HG03571 (cell line): ENCODE results near the gene FAM120AOS.
A peak's percentile ranks its signal among the peaks of the same experiment; 100 is the strongest.

Experiments used
- ATAC-seq: cut with Tn5 transposase; IDR thresholded peaks from one replicate; pipeline ENCODE4 v1.9.1; 2021; ENCODE audit not compliant: unreplicated experiment

FAM120AOS gene

DNA sequence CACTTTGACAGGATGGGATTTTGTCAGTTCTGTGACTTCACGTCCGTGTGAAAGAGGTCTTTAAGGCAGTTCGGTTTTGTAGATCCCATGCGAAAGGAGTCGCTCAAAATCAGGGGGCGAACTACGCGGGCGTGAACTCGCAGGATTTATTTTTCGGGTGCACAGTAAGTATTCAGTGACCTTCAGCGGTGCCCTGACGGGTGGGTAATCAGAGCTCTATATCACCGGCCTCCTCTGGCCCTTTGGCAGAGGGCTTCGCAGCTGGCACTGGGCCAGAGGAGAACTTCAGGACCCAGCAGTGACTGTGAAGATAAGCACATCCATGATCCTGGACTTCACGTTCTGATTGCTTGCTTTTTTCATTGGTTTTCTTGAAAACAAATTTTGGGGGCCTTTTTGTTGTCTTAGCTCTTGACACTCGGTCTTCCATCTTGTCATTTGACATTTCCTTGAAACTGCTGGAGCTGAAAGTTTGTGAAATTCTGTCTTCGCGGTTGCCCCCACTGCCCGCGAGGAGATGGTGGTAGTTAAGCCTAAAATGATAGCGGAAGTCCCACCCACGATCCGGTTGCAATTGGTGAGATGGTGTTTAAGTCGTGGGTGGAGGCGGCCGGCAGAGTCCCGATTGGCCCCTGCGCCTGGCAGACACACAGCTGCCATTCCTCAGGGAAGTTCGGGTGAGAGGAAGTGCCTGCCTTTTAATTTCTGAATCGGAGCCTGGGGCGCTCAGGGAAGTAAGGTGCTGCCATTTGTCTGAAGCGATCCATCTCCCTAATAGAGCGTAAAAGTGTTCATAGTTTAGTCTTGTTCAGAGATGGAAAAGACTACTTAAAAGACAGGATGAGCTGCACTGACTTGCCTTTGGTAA is at the start of gene FAM120AOS:
Gene FAM120AOS, minus strand, starts transcription at position 535 of the 868 bp plus-strand sequence. CDS start 872 bp downstream, outside the sequence.
- ATAC-seq, result peak; percentile 59

DNA sequence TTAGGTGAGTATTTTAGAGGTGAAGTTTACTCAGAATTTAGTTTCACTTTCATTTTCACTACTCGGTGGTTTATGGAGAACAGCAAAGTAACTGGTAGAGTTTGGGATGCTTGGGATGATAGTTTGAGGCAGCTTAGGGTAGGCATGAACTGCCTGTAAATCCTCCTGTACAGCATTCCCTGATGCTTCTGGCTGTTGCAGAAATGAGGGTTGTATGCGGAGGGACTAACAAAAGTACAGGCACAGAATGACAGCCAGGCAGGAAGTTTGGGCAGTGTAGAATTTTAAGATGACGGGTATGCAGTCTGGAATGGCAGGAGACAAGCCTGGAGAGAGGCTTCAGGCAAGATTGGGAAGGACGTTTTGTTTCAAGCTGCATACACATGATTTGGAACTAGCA is 48.0 kb upstream of the FAM120AOS start:
- ATAC-seq, result no peak

DNA sequence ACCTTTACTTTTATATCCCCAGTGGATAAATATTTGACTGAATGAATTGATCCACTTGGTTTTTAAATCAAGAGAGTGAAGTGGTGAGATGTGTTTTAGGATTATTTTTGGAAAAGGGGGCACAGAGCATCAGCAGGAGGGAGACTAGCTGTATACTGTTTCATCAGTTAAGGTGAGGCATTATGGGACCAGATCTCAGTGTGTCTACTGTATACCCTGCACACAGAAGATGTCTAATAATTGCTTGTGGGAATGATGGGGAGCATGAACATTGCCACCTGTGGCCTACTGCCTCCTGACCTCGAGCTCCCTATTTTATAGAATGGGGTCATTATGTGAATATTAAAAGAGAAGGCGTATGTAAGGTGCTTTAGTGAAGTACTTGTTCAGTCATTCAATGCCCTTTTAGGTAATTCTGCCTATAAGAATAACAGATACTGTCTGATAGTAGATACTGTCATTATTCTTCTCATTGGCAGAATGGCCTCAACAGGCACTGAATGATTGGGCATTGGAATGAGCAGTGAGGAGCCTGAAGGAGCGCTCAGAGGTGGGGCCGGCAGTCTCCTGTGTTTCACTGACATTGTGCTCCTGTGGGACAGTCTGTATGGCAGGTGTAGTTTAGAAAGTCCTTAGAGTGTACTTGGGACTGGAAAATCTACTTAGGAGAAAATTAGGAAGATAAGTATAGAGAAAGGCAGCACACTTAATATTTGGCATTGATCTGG is 47.4 kb upstream of the FAM120AOS start:
- ATAC-seq, result no peak

DNA sequence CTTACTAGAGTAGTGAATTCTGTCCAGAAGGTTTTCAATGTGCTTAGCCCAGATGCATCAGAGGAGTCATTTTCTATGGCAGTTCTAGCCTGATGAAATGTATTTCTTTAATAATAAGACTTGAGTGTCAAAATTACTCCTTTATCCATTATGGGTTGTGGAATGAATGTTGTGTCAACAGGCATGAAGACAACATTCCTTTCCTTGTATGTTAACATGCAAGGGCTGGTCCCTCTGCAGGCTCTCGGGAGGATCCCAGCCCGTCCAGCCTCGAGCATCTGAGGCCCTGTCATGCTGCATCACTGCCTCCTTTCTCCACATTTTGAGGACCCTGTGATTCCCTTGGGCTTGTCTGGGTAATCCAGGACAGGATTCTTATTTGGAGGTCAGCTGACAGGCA is 42.9 kb upstream of the FAM120AOS start:
- no peak for ATAC-seq

DNA sequence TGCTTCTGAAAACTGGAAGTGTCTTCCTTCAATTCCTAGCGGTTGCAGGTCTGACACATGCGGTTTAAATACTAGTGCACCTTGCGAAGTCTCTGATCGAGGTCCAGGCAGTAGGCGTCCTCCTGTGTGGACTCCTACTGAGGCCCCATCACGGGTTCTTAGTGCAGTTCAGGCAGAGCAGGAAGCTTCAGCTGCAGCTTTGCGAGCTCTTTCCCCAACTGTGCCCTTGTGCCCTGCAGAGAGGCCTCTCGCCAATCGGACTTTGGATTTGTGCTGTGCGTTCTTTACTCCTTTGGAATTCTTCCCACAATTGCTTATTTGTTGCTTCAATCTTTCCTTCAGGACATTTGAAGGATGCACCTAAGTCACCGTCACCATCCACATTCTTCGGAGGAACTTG is 40.6 kb upstream of the FAM120AOS start:
- ATAC-seq, result no peak

DNA sequence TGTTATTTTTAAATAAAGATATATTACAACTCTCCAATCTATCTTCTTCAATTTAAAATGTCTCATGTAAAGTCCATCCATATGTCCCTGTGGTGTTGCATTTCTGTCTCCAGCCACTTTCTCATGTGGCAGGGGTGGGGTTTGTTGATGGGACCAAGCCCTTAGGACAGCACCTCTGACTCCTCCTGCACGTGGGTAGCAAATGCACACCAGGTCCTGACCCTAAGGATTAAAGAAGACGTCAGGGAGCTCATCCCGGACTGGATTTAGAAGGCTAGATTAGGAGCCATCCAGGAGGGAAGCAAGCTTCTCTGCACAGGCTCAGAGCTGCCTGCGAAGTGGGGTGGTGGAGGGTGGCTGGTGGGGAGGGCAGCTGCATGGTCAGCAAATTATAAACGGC is 38.9 kb upstream of the FAM120AOS start:
- ATAC-seq, result no peak

DNA sequence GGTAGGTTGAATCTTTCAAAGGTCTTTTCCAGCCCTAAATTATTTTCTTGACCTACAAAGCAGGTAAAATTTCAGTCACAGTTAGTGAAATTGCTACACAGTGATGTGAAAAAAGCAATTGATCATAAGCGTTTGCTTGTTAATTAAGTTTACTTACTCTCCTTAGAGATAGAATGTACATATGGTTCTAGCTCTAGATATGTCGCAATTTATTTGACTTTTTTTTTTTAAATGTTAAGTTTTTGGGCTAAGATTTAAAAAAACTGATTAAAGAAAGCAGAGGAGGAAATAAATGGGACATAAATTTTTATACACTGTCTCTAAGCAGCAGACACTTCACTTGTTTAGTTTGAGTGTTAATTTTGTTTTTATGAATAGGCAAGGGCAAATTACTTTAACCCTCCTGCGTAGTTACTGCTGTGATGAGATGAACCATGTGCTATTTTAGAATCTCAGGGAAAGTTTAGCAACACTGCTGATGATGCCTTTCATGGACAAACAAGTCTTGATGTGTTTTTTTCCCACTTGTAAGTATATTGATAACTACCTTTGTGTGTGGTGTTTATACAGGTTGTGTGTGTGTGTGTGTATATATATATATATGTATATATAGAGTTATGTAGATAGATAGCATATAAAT is 38.3 kb upstream of the FAM120AOS start:
- ATAC-seq, result no peak

DNA sequence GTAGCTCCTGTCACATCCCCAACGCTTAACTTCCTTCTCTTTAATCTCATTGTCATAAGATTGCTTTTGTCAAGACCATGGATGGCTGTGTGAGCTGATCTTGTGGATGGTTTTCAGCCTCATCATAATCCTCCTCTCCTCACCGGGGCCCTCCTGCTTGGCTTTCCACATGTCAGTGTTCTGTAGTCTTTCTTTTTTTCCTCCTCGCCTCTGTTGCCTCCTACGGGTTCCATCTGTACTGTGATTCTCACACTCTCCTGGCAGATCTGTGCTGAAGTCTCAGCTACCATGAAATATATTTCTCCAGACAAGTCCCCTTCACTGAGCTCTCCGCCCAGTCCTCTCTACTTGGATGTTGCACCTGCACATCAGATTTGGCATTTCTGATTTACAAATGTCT is 34.9 kb upstream of the FAM120AOS start:
- no peak for ATAC-seq

DNA sequence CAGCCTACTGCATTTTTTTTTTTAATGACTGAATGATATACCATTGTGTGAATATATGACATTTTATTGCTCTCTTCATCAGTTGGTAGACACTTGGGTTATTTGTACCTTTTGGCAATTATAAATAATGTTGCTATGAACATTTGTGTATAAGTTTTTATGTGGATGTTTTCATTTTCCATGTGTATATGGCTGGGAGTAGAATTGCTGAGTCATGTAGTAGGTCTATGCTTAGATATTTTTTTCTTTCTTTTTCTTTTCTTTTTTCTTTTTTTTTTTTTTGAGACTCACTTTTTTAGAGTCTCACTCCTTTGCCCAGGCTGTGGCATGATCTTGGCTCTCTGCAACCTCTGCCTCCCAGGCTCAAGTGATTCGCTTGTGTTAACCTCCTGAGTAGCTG is 32.9 kb upstream of the FAM120AOS start:
- ATAC-seq, result no peak

DNA sequence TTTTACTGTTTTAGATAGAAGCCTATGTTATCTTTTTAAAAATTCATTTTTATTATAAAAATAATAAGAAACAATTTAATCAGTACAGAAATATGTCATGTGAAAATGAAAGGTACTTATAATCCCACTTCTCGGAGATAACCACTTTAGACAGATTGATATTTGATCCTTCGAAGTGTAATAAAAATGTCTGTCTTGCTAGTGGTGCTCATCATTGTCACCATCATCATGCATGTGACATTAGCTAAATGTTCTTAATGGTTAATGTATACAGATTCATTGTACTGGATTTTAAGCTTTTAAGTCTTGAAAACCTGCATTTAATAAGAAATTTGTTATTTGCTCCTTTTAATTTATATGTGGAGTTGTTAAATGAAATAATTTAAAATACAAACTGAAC is 30.1 kb upstream of the FAM120AOS start:
- no peak for ATAC-seq

DNA sequence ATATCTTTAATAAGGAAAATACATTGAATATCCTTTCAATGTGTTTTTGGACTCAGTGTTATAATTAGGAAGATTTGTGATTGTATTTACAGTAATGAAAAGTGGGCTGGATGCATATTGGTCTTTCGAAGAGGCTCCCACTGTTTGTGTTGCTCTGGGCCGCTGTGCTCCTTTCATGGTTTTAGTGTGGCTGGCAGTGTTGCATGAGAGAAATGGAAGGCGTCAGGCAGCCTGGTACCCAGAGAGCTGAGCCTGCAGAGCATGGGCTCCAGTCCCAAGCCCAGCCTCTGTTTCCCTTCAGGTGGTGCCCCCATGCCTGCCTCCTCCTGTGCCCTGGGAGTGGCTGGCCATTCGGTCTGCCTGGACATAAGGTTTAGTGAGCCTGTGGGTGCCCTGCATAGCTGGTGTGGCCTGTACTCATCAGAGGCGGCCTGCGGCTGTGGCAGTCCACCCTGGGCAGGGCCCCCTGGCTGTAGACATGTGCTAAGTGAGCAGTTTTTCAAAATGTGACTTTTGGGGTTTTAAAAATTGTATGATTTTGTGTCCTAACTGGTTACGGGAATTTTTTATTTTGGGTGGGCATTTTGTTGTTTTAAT is 27.4 kb upstream of the FAM120AOS start:
- no peak for ATAC-seq

DNA sequence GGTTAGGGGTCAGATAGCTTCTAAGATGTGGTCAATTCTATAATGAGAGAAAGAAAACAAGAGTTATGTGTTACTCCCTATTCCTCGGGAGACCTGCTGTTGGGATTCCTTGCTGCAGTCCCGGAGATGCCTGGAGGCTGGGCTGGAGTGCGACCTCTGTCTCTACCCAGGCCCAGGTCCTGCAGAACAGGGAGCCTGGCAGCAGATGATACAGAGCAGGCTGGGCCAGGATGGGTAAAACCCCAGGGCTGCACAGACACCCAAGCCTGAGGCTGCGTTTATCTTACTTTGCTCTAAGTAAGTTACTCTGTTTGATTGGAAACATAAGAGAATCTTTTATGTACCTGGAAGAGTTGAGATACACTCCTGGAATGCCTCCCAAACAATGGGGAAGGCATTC is 26.9 kb upstream of the FAM120AOS start:
- no peak for ATAC-seq

DNA sequence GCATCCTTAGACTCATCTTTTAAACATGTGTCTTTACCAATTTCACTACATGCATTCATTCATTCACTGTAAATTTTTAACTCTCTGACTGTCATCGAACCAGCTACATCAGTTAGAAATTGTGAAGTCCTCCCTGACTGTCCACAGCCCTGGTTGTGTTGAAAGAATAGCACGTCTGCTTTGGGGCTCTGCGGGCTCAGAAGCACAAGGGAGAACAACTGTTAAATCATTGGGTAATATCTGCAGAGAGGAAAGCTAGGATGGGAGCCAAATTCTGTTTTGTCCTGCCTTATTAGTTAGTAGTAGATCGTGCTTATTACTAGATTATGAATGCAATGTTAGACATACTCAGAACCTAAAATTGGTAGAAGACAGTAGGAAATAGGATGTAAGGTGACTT is 26.3 kb upstream of the FAM120AOS start:
- no peak for ATAC-seq

DNA sequence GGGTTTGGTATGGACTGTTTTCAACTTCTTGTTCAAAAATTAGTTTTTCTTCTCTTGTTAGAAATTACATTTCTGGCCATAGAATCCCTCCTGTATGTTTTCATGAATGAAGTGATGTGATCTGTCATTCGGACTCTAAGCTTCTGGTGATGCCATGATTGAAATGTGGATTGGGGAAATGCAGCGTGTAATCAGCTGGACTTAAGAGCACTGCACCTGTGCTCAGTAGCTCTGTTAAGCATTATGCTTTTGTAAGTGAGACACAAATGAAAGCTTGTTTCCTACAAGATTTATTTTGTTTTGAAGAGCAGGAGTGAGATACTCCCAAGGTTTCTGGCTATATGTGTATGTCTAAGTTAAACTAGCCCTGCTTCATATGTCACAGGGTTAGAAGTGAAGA is 24.0 kb upstream of the FAM120AOS start:
- ATAC-seq, result no peak

DNA sequence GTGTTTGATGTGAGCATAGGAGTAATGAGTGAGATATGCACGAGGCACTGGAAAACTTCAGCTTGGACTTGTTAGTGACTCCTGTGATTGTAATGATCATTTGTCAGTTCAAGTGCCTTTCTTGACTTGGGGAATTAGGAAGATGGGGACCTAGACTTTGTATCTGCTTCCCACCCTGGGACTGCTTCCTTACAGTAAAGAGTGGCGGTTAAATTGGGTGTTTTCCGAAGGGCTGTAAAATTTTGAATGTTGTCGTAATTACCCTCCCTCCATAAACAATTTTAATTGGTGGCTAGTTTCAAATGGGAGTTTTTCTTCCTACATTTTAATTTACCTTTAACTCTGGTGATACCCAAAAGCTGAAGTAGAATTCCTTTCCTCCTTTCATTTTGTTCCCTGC is 23.5 kb upstream of the FAM120AOS start:
- ATAC-seq, result no peak

DNA sequence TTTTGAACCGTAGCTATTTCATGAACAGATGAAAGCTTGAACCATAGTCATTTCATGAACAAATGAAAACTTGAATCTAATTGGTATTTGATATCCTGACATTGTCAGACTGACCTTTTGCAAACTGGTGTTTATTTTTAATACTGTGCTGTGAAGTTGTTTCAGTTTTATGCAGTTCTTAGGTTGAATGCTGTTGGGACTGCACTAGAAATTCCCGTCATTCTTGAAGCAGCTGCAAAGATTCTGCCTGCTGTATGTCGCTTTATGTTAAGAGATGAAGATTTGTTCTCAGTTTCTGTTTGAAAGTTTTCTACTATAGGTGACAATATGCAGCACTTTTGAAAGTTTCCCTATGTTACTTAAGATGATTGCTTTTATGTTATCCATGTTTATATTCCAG is 22.5 kb upstream of the FAM120AOS start:
- ATAC-seq, result no peak

DNA sequence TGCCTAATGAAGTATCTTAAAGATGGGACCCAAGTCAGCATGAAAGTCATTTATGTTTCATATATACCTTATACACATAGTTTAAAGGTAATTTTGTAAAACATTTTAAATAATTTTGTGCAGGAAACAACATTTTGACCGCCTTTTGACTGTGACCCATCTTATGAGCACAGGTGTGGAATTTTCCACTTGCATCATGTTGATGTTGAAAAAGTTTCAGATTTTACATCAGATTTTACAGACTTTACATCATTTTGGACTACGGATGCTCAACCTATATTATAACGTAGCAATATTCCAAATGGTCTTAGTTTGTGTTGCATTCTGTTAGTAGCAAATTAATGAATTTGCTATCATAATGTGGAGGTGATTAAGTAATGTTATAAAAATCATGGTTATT is 21.7 kb upstream of the FAM120AOS start:
- no peak for ATAC-seq

DNA sequence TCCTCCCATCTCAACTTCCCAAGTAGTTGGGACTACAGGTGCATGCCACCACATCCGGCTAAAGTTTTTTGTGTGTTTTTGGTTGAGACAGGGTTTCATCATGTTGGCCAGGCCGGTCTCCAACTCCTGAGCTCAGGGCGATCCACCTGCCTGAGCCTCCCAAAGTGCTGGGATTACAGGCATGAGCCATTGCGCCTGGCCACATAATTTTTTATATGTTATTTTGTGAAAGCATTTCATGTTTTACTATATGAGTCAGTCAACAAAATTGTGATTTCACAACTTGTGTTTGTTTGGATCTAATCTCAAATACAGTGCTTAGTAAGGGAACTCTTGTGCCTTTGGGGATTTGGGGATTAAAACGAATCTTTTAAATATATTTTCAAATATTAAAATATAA is 20.0 kb upstream of the FAM120AOS start:
- no peak for ATAC-seq

DNA sequence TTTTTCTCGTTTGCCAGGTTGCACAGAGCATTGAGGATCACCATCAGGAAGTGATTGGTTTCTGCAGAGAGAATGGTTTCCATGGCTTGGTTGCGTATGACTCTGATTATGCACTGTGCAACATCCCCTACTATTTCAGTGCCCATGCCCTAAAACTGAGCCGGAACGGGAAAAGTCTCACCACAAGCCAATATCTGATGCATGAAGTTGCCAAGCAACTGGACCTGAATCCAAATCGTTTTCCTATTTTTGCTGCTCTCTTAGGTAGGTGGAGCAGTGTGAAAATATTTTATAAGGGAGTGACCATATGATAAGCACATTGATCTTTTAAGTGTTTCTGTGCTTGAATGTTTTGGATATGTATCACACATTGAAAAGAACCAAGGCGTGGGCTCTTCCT is 17.7 kb upstream of the FAM120AOS start:
- ATAC-seq, result no peak

DNA sequence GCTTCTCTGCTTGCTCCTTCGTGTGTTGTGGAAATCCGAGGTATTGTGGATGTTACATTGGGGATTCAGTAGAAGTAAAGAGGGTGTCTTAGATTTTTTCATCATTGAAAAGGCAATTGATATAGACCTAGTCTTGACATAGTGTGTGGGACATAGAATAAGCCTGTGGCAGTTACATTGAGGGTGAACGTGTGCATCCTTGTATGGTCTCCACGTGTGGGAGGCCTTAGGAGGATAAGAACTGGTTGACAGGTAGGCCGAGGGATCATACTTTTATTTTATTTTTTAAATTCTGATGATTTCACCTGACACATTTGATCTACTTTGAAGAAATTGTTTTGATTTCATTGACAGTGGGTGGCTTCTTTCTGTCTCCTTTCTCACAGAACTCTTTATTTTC is 17.0 kb upstream of the FAM120AOS start:
- no peak for ATAC-seq

DNA sequence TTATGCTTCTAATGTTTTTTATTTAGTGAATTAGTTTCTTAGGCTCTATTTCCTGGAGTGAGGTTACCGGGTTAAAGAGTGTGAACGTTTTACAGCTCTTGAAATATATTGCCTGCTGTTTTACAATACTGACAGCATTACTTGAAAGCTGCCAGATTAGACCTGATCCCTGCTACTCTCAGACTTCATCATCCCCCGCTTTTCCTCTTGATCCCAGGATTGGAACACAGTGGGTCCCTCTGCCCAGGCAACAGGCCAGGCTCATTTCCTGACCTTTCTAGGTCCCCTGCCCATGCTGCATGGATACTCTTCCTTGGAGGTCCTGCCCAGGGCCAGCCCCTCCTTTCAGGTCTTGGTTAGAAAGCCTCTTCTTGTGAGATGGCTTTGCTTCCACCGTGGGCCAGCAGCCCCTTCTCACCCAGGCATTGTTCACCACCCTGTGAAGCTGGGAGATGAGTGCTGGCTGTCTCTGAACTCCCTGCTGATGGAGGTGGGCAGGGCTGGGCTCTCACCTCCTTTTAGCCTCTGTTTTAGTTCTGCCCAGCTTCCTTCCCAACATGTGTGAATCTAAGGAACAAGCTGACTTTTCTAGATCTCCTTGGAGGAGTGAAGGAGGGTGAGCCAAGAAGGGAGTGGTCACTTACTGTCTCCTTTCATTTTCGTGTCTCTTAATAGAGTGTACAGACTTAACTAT is 15.5 kb upstream of the FAM120AOS start:
- ATAC-seq, result no peak
